SK-N-SH treated with all-trans-retinoic acid at 6 μM for 48 hours (cell line): Measurements from ENCODE around the gene ACADVL.

Experiments
- ATAC-seq: fragments of 200-7000 bp; cut with Tn5 transposase; 3 replicates; pipeline ENCODE4 v1.9.1; 2020; ENCODE audit warnings: mild to moderate bottlenecking, moderate library complexity
- BACH2 ChIP-seq: fragments of 250-450 bp; sonication (Bioruptor Pico); IDR thresholded peaks from 2 replicates; pipeline ENCODE4 v1.9.0; 2021; ENCODE audit warnings: mild to moderate bottlenecking, borderline replicate concordance
- CSDC2 ChIP-seq: fragments of 250-450 bp; sonication (Bioruptor Pico); IDR thresholded peaks from 2 replicates; pipeline ENCODE4 v1.5.0; 2020; ENCODE audit warnings: mild to moderate bottlenecking, moderate library complexity
- ESRRG ChIP-seq: fragments of 250-450 bp; sonication (Bioruptor Pico); IDR thresholded peaks from 2 replicates; pipeline ENCODE4 v1.6.1; 2021; ENCODE audit warnings: mild to moderate bottlenecking
- GLIS3 ChIP-seq: fragments of 250-450 bp; sonication (Bioruptor Pico); IDR thresholded peaks from 2 replicates; pipeline ENCODE4 v1.5.0; 2020; ENCODE audit warnings: mild to moderate bottlenecking, moderate library complexity
- OSR1 ChIP-seq: fragments of 250-450 bp; sonication (Bioruptor Pico); IDR thresholded peaks from 2 replicates; pipeline ENCODE4 v1.8.0; 2022; ENCODE audit warnings: moderate library complexity, mild to moderate bottlenecking, inconsistent platforms
- PPARA ChIP-seq: fragments of 250-450 bp; sonication (Bioruptor Pico); IDR thresholded peaks from 2 replicates; pipeline ENCODE4 v1.5.0; 2020; ENCODE audit warnings: mild to moderate bottlenecking, borderline replicate concordance
- SNAI2 ChIP-seq: fragments of 250-450 bp; sonication (Bioruptor Pico); IDR thresholded peaks from 2 replicates; pipeline ENCODE4 v1.5.0; 2020; ENCODE audit warnings: mild to moderate bottlenecking, moderate library complexity
- TCF4 ChIP-seq: fragments of 250-450 bp; sonication (Bioruptor Pico); IDR thresholded peaks from 2 replicates; pipeline ENCODE4 v1.8.0; 2021; ENCODE audit warnings: mild to moderate bottlenecking, moderate library complexity, borderline replicate concordance
- TOX ChIP-seq: fragments of 250-450 bp; sonication (Bioruptor Pico); IDR thresholded peaks from 2 replicates; pipeline ENCODE4 v1.8.0; 2021; ENCODE audit warnings: mild to moderate bottlenecking, moderate library complexity, borderline replicate concordance
- ZC3H10 ChIP-seq: fragments of 250-450 bp; sonication (Bioruptor Pico); IDR thresholded peaks from 2 replicates; pipeline ENCODE4 v1.5.1; 2021; ENCODE audit warnings: mild to moderate bottlenecking, moderate library complexity
- ZFP3 ChIP-seq: fragments of 250-450 bp; sonication (Bioruptor Pico); IDR thresholded peaks from 2 replicates; pipeline ENCODE4 v1.5.0; 2020; ENCODE audit warnings: mild to moderate bottlenecking, moderate library complexity
- ZFP30 ChIP-seq: fragments of 450-650 bp; formaldehyde crosslinking; IDR thresholded peaks from 2 replicates; pipeline ENCODE4 v1.5.0; 2022; ENCODE audit warnings: mild to moderate bottlenecking, moderate library complexity
- ZNF565 ChIP-seq: fragments of 450-650 bp; formaldehyde crosslinking; conservative IDR thresholded peaks from 2 replicates; pipeline ENCODE4 v1.5.0; 2020; ENCODE audit warnings: low read depth, mild to moderate bottlenecking, moderate library complexity
- ZNF70 ChIP-seq: fragments of 450-650 bp; formaldehyde crosslinking; IDR thresholded peaks from 2 replicates; pipeline ENCODE4 v1.5.0; 2020; ENCODE audit warnings: mild to moderate bottlenecking, moderate library complexity
- ZNF8 ChIP-seq: fragments of 450-650 bp; formaldehyde crosslinking; IDR thresholded peaks from 2 replicates; pipeline ENCODE4 v1.5.0; 2020; ENCODE audit warnings: mild to moderate bottlenecking, moderate library complexity
- TF ChIP-seq, protein P1 (sequence below): fragments of 250-450 bp; sonication (Bioruptor Pico); IDR thresholded peaks from 2 replicates; pipeline ENCODE4 v1.8.0; 2021; ENCODE audit warnings: low read depth, mild to moderate bottlenecking, moderate library complexity, borderline replicate concordance
- TF ChIP-seq, protein P2 (sequence below): fragments of 250-450 bp; sonication (Bioruptor Pico); IDR thresholded peaks from 2 replicates; pipeline ENCODE4 v1.8.0; 2020; ENCODE audit warnings: mild to moderate bottlenecking, moderate library complexity, borderline replicate concordance
- TF ChIP-seq, protein P3 (sequence below): fragments of 250-450 bp; sonication (Bioruptor Pico); IDR thresholded peaks from 2 replicates; pipeline ENCODE4 v1.5.0; 2020; ENCODE audit warnings: mild to moderate bottlenecking, moderate library complexity
- TF ChIP-seq, protein P4 (sequence below): fragments of 250-450 bp; sonication (Bioruptor Pico); IDR thresholded peaks from 2 replicates; pipeline ENCODE4 v1.5.1; 2021; ENCODE audit warnings: mild to moderate bottlenecking, moderate library complexity
- TF ChIP-seq, protein P5 (sequence below): fragments of 250-450 bp; sonication (Bioruptor Pico); IDR thresholded peaks from 2 replicates; pipeline ENCODE4 v1.5.1; 2020; ENCODE audit warnings: low read depth, mild to moderate bottlenecking, moderate library complexity

Gene ACADVL

DNA sequence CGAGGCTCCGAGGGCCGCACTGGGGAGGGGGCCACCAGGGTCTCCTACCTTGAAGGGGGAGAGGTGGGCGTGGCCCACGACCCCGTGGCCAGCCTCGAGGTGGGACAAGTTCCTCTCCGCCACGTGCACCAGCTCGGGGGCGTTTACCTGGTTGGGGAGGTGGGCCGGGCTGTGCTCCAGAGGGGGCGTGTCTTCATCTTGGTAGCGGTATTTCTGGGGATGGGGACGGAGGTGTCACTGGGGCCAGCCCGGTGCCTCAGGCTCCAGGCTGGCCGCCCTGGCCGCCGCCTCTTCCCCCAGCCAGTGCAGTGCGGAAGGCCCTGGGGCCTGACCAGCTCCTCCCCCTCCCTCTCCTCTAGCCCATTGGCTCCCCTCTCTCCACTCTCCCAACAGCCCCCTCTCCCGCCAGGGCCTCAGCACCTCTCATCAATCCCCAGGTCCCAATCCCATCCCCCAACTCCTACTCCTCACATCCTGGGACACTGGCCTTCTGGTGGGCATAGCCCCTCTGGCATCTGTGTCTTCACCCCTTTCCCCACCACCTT is 11.6 kb upstream of the ACADVL start (continued):
- TF ChIP-seq, protein P1, sequence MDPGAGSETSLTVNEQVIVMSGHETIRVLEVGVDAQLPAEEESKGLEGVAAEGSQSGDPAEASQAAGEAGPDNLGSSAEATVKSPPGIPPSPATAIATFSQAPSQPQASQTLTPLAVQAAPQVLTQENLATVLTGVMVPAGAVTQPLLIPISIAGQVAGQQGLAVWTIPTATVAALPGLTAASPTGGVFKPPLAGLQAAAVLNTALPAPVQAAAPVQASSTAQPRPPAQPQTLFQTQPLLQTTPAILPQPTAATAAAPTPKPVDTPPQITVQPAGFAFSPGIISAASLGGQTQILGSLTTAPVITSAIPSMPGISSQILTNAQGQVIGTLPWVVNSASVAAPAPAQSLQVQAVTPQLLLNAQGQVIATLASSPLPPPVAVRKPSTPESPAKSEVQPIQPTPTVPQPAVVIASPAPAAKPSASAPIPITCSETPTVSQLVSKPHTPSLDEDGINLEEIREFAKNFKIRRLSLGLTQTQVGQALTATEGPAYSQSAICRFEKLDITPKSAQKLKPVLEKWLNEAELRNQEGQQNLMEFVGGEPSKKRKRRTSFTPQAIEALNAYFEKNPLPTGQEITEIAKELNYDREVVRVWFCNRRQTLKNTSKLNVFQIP: no peak
- TF ChIP-seq, protein P2, sequence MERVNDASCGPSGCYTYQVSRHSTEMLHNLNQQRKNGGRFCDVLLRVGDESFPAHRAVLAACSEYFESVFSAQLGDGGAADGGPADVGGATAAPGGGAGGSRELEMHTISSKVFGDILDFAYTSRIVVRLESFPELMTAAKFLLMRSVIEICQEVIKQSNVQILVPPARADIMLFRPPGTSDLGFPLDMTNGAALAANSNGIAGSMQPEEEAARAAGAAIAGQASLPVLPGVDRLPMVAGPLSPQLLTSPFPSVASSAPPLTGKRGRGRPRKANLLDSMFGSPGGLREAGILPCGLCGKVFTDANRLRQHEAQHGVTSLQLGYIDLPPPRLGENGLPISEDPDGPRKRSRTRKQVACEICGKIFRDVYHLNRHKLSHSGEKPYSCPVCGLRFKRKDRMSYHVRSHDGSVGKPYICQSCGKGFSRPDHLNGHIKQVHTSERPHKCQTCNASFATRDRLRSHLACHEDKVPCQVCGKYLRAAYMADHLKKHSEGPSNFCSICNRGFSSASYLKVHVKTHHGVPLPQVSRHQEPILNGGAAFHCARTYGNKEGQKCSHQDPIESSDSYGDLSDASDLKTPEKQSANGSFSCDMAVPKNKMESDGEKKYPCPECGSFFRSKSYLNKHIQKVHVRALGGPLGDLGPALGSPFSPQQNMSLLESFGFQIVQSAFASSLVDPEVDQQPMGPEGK (CRISPR knock-in tag): no peak

DNA sequence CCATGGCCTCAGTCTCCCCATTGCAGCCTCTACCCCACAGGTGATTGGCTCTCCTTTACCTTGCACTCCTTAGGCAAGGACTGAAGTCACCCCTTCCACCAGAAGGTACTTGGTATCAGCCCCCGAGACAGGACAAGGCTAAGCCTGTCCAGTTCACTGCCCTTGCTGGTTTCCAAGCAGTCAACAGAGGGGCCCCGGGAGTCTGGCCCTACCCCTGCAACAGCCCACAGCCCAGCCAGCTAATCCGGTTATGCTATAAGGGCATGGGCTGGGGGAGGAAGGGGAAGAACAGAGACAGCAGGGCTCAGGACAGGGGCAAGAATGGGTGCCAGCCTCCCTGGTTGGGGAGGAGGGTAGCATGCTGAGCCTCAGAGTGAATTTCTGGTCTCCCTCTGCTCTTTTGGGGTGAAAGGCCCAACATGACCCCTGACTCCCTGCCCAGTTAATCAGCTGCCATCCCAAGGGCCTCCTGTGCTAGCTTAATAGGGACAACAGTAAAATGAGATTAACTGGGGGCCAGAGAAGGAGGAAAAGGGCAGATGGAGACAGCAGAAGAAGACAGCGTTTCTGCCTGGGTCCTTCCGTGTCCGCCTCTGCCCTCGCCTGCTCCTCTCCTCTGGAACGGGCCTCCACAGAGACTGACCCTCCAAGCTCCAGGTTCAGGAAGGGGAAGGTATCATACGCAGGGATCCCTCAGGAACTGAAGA is 10.8 kb upstream of the ACADVL start:
- TF ChIP-seq TCF4 (CRISPR knock-in tag): no peak
- TF ChIP-seq, protein P3, sequence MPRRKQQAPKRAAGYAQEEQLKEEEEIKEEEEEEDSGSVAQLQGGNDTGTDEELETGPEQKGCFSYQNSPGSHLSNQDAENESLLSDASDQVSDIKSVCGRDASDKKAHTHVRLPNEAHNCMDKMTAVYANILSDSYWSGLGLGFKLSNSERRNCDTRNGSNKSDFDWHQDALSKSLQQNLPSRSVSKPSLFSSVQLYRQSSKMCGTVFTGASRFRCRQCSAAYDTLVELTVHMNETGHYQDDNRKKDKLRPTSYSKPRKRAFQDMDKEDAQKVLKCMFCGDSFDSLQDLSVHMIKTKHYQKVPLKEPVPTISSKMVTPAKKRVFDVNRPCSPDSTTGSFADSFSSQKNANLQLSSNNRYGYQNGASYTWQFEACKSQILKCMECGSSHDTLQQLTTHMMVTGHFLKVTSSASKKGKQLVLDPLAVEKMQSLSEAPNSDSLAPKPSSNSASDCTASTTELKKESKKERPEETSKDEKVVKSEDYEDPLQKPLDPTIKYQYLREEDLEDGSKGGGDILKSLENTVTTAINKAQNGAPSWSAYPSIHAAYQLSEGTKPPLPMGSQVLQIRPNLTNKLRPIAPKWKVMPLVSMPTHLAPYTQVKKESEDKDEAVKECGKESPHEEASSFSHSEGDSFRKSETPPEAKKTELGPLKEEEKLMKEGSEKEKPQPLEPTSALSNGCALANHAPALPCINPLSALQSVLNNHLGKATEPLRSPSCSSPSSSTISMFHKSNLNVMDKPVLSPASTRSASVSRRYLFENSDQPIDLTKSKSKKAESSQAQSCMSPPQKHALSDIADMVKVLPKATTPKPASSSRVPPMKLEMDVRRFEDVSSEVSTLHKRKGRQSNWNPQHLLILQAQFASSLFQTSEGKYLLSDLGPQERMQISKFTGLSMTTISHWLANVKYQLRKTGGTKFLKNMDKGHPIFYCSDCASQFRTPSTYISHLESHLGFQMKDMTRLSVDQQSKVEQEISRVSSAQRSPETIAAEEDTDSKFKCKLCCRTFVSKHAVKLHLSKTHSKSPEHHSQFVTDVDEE (CRISPR knock-in tag): no peak
- TF ChIP-seq CSDC2: no peak
- TF ChIP-seq ZFP30 (CRISPR knock-in tag): no peak
- TF ChIP-seq TOX: no peak
- no peak for TF ChIP-seq ZNF8 (CRISPR knock-in tag)
- TF ChIP-seq PPARA (CRISPR knock-in tag): no peak
- TF ChIP-seq, all 23 proteins: peak for 0
- no peak for ATAC-seq

DNA sequence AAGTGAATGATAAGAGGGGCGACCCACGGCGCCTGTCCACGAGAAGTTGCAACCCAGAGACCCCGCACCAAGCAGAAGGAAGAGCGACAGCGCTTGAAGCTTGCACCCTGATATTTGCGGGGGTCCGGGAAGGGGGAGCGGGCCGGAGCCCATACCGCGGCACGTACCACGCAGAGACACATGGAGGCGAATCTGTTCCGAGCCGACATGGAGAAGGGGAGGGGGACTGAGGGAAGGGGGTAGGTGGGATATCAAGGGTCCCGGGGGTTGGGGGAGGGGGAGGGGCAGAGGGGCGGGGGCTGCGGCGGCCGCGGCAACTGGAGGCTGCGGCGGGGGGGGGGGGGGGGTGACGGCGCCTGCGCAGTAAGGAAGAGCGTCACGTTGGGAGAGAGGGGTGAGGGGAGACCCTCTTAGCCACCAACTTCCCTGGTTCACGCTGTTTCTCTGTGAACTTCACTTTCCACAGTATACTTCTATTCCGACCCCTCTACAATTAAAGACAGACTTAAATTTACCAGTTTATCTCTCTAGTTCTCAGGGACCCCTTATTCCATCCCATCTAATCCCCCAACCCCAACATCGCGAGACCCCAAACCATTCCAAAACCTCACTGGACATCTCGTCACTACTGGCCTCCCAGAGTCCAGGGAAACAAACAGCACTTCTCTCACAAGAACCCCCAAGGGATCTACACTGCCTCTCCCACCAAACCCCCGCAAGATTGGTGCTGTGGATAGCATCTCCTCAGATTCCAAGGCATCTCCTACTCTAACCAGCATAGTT is 8.1 kb upstream of the ACADVL start:
- no peak for ATAC-seq
- TF ChIP-seq, protein P4, sequence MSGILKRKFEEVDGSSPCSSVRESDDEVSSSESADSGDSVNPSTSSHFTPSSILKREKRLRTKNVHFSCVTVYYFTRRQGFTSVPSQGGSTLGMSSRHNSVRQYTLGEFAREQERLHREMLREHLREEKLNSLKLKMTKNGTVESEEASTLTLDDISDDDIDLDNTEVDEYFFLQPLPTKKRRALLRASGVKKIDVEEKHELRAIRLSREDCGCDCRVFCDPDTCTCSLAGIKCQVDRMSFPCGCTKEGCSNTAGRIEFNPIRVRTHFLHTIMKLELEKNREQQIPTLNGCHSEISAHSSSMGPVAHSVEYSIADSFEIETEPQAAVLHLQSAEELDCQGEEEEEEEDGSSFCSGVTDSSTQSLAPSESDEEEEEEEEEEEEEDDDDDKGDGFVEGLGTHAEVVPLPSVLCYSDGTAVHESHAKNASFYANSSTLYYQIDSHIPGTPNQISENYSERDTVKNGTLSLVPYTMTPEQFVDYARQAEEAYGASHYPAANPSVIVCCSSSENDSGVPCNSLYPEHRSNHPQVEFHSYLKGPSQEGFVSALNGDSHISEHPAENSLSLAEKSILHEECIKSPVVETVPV: no peak
- TF ChIP-seq ZNF565 (CRISPR knock-in tag): no peak
- no peak for TF ChIP-seq OSR1 (CRISPR knock-in tag)
- TF ChIP-seq, protein P5, sequence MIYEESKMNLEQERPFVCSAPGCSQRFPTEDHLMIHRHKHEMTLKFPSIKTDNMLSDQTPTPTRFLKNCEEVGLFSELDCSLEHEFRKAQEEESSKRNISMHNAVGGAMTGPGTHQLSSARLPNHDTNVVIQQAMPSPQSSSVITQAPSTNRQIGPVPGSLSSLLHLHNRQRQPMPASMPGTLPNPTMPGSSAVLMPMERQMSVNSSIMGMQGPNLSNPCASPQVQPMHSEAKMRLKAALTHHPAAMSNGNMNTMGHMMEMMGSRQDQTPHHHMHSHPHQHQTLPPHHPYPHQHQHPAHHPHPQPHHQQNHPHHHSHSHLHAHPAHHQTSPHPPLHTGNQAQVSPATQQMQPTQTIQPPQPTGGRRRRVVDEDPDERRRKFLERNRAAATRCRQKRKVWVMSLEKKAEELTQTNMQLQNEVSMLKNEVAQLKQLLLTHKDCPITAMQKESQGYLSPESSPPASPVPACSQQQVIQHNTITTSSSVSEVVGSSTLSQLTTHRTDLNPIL (CRISPR knock-in tag): no peak
- TF ChIP-seq, protein P3 (CRISPR knock-in tag): no peak
- TF ChIP-seq ESRRG (CRISPR knock-in tag): no peak
- TF ChIP-seq TOX: no peak
- TF ChIP-seq, protein P1: no peak
- no peak for TF ChIP-seq CSDC2
- no peak for TF ChIP-seq GLIS3 (CRISPR knock-in tag)
- TF ChIP-seq ZFP30 (CRISPR knock-in tag): no peak
- no peak for TF ChIP-seq ZNF8 (CRISPR knock-in tag)
- TF ChIP-seq BACH2: no peak
- no peak for TF ChIP-seq SNAI2 (CRISPR knock-in tag)
- no peak for TF ChIP-seq ZFP3 (CRISPR knock-in tag)
- no peak for TF ChIP-seq ZNF70 (CRISPR knock-in tag)
- TF ChIP-seq ZC3H10 (CRISPR knock-in tag): no peak
